ENCODE measurements around the gene SYDE2.

GRCh38 chr1:85153149-85153891, 47.5 kb downstream of the SYDE2 start:
- TF ChIP-seq EZH2 (IDR thresholded peaks at IDR 0.05) (no peak), POLR2AphosphoS5 (IDR thresholded peaks at IDR 0.05; ENCODE audit: borderline replicate concordance, low read depth, low read length) (no peak)
